CD4-positive, CD25-positive, alpha-beta regulatory T cell (primary cell): ENCODE results near the gene PHF3. TPM values are rescaled to one million over a fixed set of nuclear protein-coding genes. Genes with fewer than 3 reads are reported as not detected.

Source experiments
- ATAC-seq, 2 donors: fragments of 150-1000 bp; cut with Tn5 transposase; one replicate each; pipeline ENCODE4 v1.10.0; 2021; ENCODE audit warnings: low read depth in 2 of 2, moderate number of reproducible peaks in 2 of 2, moderate library complexity in 1 of 2
- DNase-seq, 3 donors: peaks; one replicate each; pipeline versions ENCODE4 v3.0.0 to v3.0.0-alpha.2; 2012 to 2022; ENCODE audit warnings: mixed read lengths in 1 of 3
- H3K27ac ChIP-seq: one replicate; pipeline ENCODE4 v1.7.0; 2013; ENCODE audit warnings: mild to moderate bottlenecking, low read length; ENCODE audit not compliant: insufficient read depth, poor library complexity, severe bottlenecking
- H3K27me3 ChIP-seq: one replicate; pipeline ENCODE4 v1.7.0; 2013; ENCODE audit warnings: low read length; ENCODE audit not compliant: control insufficient read depth, insufficient read depth
- H3K36me3 ChIP-seq: one replicate; pipeline ENCODE4 v1.7.0; 2013; ENCODE audit warnings: mild to moderate bottlenecking, low read length, moderate library complexity; ENCODE audit not compliant: control insufficient read depth, insufficient read depth
- H3K4me1 ChIP-seq: 2 replicates; pipeline ENCODE4 v1.7.0; 2013; ENCODE audit warnings: mild to moderate bottlenecking, low read length; ENCODE audit not compliant: insufficient read depth, control insufficient read depth, poor library complexity, severe bottlenecking
- H3K4me3 ChIP-seq: one replicate; pipeline ENCODE4 v1.7.0; 2013; ENCODE audit warnings: low read depth, mild to moderate bottlenecking, low read length, moderate library complexity
- H3K9me3 ChIP-seq, 2 experiments: 1 replicate in 1 of 2; 2 replicates in 1 of 2; pipeline ENCODE4 v1.7.0; 2013; ENCODE audit warnings: low read length in 2 of 2, mild to moderate bottlenecking in 1 of 2, moderate library complexity in 1 of 2; ENCODE audit not compliant: control insufficient read depth in 2 of 2
- H3K27ac Mint-ChIP-seq, 3 donors: one replicate each; pipeline ENCODE4 v1.8.0; 2020 to 2022; ENCODE audit warnings: mild to moderate bottlenecking in 3 of 3, mixed read lengths in 3 of 3, moderate library complexity in 2 of 3
- H3K27me3 Mint-ChIP-seq: one replicate; pipeline ENCODE4 v1.8.0; 2022; ENCODE audit warnings: mild to moderate bottlenecking, mixed read lengths
- H3K36me3 Mint-ChIP-seq: one replicate; pipeline ENCODE4 v1.8.0; 2020; ENCODE audit warnings: mixed read lengths
- H3K4me1 Mint-ChIP-seq, 4 donors: one replicate each; pipeline ENCODE4 v1.8.0; 2020 to 2022; ENCODE audit warnings: mixed read lengths in 4 of 4, mild to moderate bottlenecking in 1 of 4
- H3K4me3 Mint-ChIP-seq, 4 donors: one replicate each; pipeline ENCODE4 v1.8.0; 2020 to 2022; ENCODE audit warnings: mild to moderate bottlenecking in 4 of 4, mixed read lengths in 4 of 4, moderate library complexity in 3 of 4
- H3K9me3 Mint-ChIP-seq, 7 donors: one replicate each; pipeline ENCODE4 v1.8.0; 2020 to 2022; ENCODE audit warnings: mixed read lengths in 7 of 7, mild to moderate bottlenecking in 3 of 7, moderate library complexity in 2 of 7
- polyA plus RNA-seq, 4 donors: library from polyadenylated mRNA; unstranded; fragments of 300-500 nt; fragmentation: Illumina TruSeq; gene quantifications; one replicate each; pipeline ENCODE4 v1.2.3, GENCODE V29; 2021
- total RNA-seq: library from RNA; stranded (reverse); gene quantifications from one replicate; pipeline ENCODE4 v1.2.3, GENCODE V29; 2022

Gene PHF3
- total and polyA plus RNA-seq, 5 donors from 2014 or later = 19.4 to 103 (median 23.0) TPM

GRCh38 chr6:63649269-63649668 lies 13.7 kb downstream of the PHF3 start:
- H3K4me3 Mint-ChIP-seq = no peak overlapping the region
- no peak overlapping the region for H3K27ac Mint-ChIP-seq
- H3K4me1 Mint-ChIP-seq = peaks cover 63 to 88% (median 68%) of the 10 kb centered on the region in 4 donors

GRCh38 chr6:63649847-63650265 lies 14.3 kb downstream of the PHF3 start:
- Histone ChIP-seq H3K27ac (no peak overlapping the region), H3K9me3 (no peaks in the 10 kb centered on the region), H3K36me3 (peaks cover 8% of the 10 kb centered on the region), H3K4me1 (peaks cover 38% of the 10 kb centered on the region), H3K27me3 (no peaks in the 10 kb centered on the region), H3K4me3 (no peak overlapping the region)
- H3K4me3 Mint-ChIP-seq = peak overlapping the region in 2 of 4 donors; percentile 7 to 59
- no peak for ATAC-seq
- peaks cover 0 to 3% (median 0%) of the 10 kb centered on the region in 7 donors for H3K9me3 Mint-ChIP-seq
- H3K27ac Mint-ChIP-seq = no peak overlapping the region
- H3K4me1 Mint-ChIP-seq = peaks cover 66 to 87% (median 69%) of the 10 kb centered on the region in 4 donors
- no peak for DNase-seq
- H3K36me3 Mint-ChIP-seq = peaks cover 25% of the 10 kb centered on the region
- H3K27me3 Mint-ChIP-seq = no peaks in the 10 kb centered on the region

More at GRCh38 chr6:63649269-63649668, 13.7 kb downstream of the PHF3 start:
- ATAC-seq (no peak), DNase-seq (no peak)
- no peak overlapping the region for H3K4me3 ChIP-seq
- no peaks in the 10 kb centered on the region for H3K27me3 ChIP-seq
- peaks cover 25% of the 10 kb centered on the region for H3K36me3 Mint-ChIP-seq
- H3K36me3 ChIP-seq = peaks cover 8% of the 10 kb centered on the region
- H3K9me3 ChIP-seq = no peaks in the 10 kb centered on the region
- H3K27ac ChIP-seq = no peak overlapping the region
- H3K27me3 Mint-ChIP-seq = no peaks in the 10 kb centered on the region
- peaks cover 0 to 3% (median 0%) of the 10 kb centered on the region in 7 donors for H3K9me3 Mint-ChIP-seq
- peaks cover 43% of the 10 kb centered on the region for H3K4me1 ChIP-seq

GRCh38 chr6:63652980-63653379 lies 17.4 kb downstream of the PHF3 start:
- peak overlapping the region; percentile 29 for H3K4me3 ChIP-seq
- peaks cover 0 to 3% (median 0%) of the 10 kb centered on the region in 7 donors for H3K9me3 Mint-ChIP-seq
- peaks cover 42% of the 10 kb centered on the region for H3K4me1 ChIP-seq
- H3K27me3 Mint-ChIP-seq = no peaks in the 10 kb centered on the region
- H3K27ac ChIP-seq = no peak overlapping the region
- H3K4me3 Mint-ChIP-seq = peak overlapping the region in 2 of 4 donors; percentile 16 to 67
- no peaks in the 10 kb centered on the region for H3K27me3 ChIP-seq
- no peak for ATAC-seq
- peak overlapping the region in 1 of 3 donors; percentile 79 for H3K27ac Mint-ChIP-seq
- no peaks in the 10 kb centered on the region for H3K36me3 ChIP-seq
- DNase-seq = no peak
- peaks cover 25% of the 10 kb centered on the region for H3K36me3 Mint-ChIP-seq
- H3K4me1 Mint-ChIP-seq = peaks cover 67 to 94% (median 75%) of the 10 kb centered on the region in 4 donors
- H3K9me3 ChIP-seq = no peaks in the 10 kb centered on the region

- H3K4me3 ChIP-seq = no peak overlapping the region
- H3K9me3 Mint-ChIP-seq = no peaks in the 10 kb centered on the region
- peaks cover 63 to 91% (median 67%) of the 10 kb centered on the region in 4 donors for H3K4me1 Mint-ChIP-seq
- H3K27me3 ChIP-seq = no peaks in the 10 kb centered on the region
- H3K36me3 ChIP-seq = no peaks in the 10 kb centered on the region
- no peak overlapping the region for H3K27ac ChIP-seq
- no peak overlapping the region for H3K27ac Mint-ChIP-seq
- DNase-seq = no peak
- peaks cover 6% of the 10 kb centered on the region for H3K36me3 Mint-ChIP-seq
- ATAC-seq = no peak
- peak overlapping the region in 2 of 4 donors; percentile 18 to 54 for H3K4me3 Mint-ChIP-seq
- no peaks in the 10 kb centered on the region for H3K27me3 Mint-ChIP-seq
- no peaks in the 10 kb centered on the region for H3K9me3 ChIP-seq
- peaks cover 45% of the 10 kb centered on the region for H3K4me1 ChIP-seq
Observed at GRCh38 chr6:63660757-63661156, 25.2 kb downstream of the PHF3 start.

GRCh38 chr6:63661769-63662168 lies 26.2 kb downstream of the PHF3 start:
- no peak for DNase-seq
- H3K27me3 ChIP-seq = no peaks in the 10 kb centered on the region
- Mint-ChIP-seq H3K9me3 (no peaks in the 10 kb centered on the region), H3K4me1 (peaks cover 62 to 89% (median 65%) of the 10 kb centered on the region in 4 donors), H3K27me3 (no peaks in the 10 kb centered on the region), H3K4me3 (peak overlapping the region in 1 of 4 donors; percentile 26), H3K36me3 (no peaks in the 10 kb centered on the region), H3K27ac (no peak overlapping the region)
- H3K4me3 ChIP-seq = no peak overlapping the region
- no peak for ATAC-seq
- H3K4me1 ChIP-seq = peaks cover 43% of the 10 kb centered on the region
- H3K36me3 ChIP-seq = no peaks in the 10 kb centered on the region
- H3K9me3 ChIP-seq = no peaks in the 10 kb centered on the region
- H3K27ac ChIP-seq = no peak overlapping the region

GRCh38 chr6:63663147-63663955 lies 27.7 kb downstream of the PHF3 start:
- peak overlapping the region in 2 of 4 donors; percentile 29 to 36 for H3K4me3 Mint-ChIP-seq

GRCh38 chr6:63663956-63664281 lies 28.3 kb downstream of the PHF3 start:
- Histone ChIP-seq H3K27me3 (no peaks in the 10 kb centered on the region), H3K36me3 (no peaks in the 10 kb centered on the region), H3K4me3 (peak overlapping the region; percentile 15), H3K9me3 (no peaks in the 10 kb centered on the region), H3K4me1 (peaks cover 25% of the 10 kb centered on the region), H3K27ac (no peak overlapping the region)
- Mint-ChIP-seq H3K36me3 (no peaks in the 10 kb centered on the region), H3K9me3 (no peaks in the 10 kb centered on the region), H3K4me1 (peaks cover 55 to 86% (median 65%) of the 10 kb centered on the region in 4 donors), H3K4me3 (peak overlapping the region in 2 of 4 donors; percentile 1 to 29), H3K27me3 (no peaks in the 10 kb centered on the region), H3K27ac (peak overlapping the region in 1 of 3 donors; percentile 47)
- ATAC-seq = no peak
- DNase-seq = no peak

More at GRCh38 chr6:63663147-63663955, 27.7 kb downstream of the PHF3 start:
- H3K9me3 ChIP-seq = no peaks in the 10 kb centered on the region
- H3K36me3 ChIP-seq = no peaks in the 10 kb centered on the region
- DNase-seq (no peak), ATAC-seq (no peak)
- Mint-ChIP-seq H3K9me3 (no peaks in the 10 kb centered on the region), H3K27ac (peak overlapping the region in 1 of 3 donors; percentile 47), H3K36me3 (no peaks in the 10 kb centered on the region), H3K4me1 (peaks cover 57 to 86% (median 62%) of the 10 kb centered on the region in 4 donors), H3K27me3 (no peaks in the 10 kb centered on the region)
- no peaks in the 10 kb centered on the region for H3K27me3 ChIP-seq
- H3K27ac ChIP-seq = no peak overlapping the region
- H3K4me1 ChIP-seq = peaks cover 28% of the 10 kb centered on the region
- H3K4me3 ChIP-seq = peak overlapping the region; percentile 15
